ENCODE data around the gene ALG9. TPM values are rescaled to one million over a fixed set of nuclear protein-coding genes. Genes with fewer than 3 reads are reported as not detected.
"Not testable (repeated sequence)": the region's sequence is repeated elsewhere in the genome, so short reads cannot be mapped to it uniquely, and the experiment has no call there.

Gene ALG9
- total RNA-seq, 2 donors from 2014 or later: 22.2 to 32.4 TPM

DNA sequence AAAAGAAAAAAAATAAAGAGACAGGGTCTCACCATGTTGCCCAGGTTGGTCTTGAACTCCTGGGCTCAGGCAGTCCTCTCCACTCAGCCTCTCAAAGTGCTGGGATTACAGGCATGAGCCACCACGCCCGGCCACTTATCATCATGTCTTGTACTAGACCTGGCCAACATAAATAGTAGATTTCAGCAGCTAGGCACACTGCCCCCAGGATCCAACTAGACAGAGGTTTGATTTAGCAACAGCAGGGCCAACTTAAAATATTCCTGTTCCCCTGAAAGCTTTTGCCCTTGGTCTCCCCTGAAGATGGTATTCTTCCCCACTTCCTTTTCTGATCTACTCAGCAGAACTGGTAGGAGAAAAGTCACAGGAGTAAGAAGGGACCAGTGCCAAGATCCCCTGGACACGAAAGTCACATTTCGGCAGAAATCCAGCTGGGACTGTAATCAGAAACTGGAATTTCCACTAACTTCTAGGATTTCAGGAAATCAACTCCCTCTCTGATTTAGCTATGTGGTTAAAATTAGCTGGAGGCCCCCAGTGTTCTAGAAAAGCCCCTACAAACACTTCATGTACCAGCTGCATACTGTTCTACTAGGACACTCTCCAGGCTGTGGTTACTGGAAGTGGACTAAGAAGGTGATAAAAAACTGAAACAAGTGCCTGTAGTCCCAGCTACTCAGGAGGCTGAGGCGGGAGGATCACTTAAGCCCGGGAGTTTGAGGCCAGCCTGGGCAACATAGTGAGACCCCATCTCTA lies 96.2 kb downstream of the ALG9 start:
- H3K4me1 ChIP-seq: peaks cover 0 to 4% of the 10 kb centered on the region in 2 donors
- no peaks in the 10 kb centered on the region for H3K27me3 ChIP-seq
- no peaks in the 10 kb centered on the region for H3K9me3 ChIP-seq
- TF ChIP-seq, protein P1, sequence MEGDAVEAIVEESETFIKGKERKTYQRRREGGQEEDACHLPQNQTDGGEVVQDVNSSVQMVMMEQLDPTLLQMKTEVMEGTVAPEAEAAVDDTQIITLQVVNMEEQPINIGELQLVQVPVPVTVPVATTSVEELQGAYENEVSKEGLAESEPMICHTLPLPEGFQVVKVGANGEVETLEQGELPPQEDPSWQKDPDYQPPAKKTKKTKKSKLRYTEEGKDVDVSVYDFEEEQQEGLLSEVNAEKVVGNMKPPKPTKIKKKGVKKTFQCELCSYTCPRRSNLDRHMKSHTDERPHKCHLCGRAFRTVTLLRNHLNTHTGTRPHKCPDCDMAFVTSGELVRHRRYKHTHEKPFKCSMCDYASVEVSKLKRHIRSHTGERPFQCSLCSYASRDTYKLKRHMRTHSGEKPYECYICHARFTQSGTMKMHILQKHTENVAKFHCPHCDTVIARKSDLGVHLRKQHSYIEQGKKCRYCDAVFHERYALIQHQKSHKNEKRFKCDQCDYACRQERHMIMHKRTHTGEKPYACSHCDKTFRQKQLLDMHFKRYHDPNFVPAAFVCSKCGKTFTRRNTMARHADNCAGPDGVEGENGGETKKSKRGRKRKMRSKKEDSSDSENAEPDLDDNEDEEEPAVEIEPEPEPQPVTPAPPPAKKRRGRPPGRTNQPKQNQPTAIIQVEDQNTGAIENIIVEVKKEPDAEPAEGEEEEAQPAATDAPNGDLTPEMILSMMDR (IDR thresholded peaks at IDR 0.05): no peak
- H3K4me3 ChIP-seq: no peak overlapping the region
- DNase-seq (ENCODE audit: low spot score): peak; percentile 91
- no peaks in the 10 kb centered on the region for H3K36me3 ChIP-seq
- peak overlapping the region; percentile 45 to 56 for H3K27ac ChIP-seq

DNA sequence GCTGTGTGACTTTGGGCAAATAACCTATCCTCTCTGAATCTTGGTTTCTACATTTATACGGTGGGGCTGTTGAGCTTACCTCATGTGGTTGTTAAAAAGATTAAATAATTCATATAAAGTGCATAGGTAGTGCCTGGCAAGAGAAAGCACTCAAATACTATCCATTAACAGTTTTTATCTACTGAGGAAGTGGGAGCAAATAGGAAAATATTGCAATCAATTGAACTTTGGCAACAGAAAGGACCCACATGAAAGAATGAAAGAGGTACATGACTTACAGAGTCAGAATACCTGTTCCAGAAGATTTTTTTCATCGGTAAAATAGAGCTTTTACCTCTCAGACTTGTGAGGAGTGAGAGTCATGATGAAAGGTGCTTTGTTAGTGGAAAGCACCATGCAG lies 98.8 kb downstream of the ALG9 start:
- Histone ChIP-seq H3K27me3 (no peaks in the 10 kb centered on the region), H3K27ac (no peak overlapping the region), H3K36me3 (no peaks in the 10 kb centered on the region), H3K9me3 (no peaks in the 10 kb centered on the region), H3K4me3 (no peak overlapping the region), H3K4me1 (peaks cover 0 to 4% of the 10 kb centered on the region in 2 donors)
- TF ChIP-seq, protein P1 (IDR thresholded peaks at IDR 0.05): no peak
- no peak for DNase-seq (ENCODE audit: low spot score)

DNA sequence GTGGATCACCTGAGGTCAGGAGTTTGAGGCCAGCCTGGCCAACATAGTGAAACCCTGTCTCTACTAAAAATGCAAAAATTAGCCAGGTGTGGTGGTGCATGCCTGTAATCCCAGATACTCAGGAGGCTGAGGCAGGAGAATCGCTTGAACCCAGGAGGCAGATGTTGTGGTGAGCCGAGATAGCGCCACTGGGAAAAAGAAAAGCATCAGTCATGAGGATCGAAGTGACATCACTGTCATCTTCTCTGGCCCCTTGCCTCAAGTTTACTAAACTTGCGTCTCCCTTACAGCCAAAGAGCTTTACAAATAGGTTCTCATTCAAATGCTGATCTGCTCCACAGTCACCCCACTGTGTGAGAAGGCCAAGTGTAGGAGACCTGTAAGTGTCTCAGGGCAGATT lies 100.2 kb downstream of the ALG9 start:
- not testable (repeated sequence) for H3K9me3 ChIP-seq; DNase-seq (ENCODE audit: low spot score); H3K36me3 ChIP-seq; H3K27ac ChIP-seq; H3K27me3 ChIP-seq; H3K4me3 ChIP-seq
- peaks cover 0 to 13% of the 10 kb centered on the region in 2 donors for H3K4me1 ChIP-seq

DNA sequence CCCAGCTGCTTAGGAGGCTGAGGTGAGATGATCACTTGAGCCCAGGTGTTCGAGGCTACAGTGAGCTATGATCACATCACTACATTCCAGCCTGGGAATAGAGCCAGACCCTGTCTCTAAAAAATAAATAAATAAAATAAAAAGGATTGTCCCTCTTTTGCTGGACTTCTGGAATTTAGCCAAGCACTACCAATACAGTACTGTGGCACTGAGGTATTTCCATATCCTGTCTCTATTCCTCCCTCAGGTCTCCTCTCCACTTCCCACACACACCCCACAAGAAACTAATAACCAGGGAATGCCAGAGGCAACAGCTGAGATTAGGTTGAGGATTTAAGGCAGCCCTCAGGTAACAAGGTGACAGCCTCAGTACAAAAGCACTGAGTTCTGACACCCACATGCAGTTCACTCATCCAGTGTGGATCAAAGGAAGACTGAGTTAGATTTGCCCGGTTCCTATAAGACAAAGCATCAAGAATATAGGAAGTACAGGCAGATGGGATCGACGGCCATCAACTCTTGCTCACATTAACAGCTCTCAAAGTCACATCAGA lies 100.7 kb downstream of the ALG9 start:
- DNase-seq (ENCODE audit: low spot score): no peak
- no peak overlapping the region for H3K4me3 ChIP-seq
- H3K27ac ChIP-seq: no peak overlapping the region
- TF ChIP-seq, protein P1 (IDR thresholded peaks at IDR 0.05): no peak
- H3K4me1 ChIP-seq: peaks cover 0 to 13% of the 10 kb centered on the region in 2 donors
- no peaks in the 10 kb centered on the region for H3K9me3 ChIP-seq
- H3K36me3 ChIP-seq: no peaks in the 10 kb centered on the region
- H3K27me3 ChIP-seq: no peaks in the 10 kb centered on the region

DNA sequence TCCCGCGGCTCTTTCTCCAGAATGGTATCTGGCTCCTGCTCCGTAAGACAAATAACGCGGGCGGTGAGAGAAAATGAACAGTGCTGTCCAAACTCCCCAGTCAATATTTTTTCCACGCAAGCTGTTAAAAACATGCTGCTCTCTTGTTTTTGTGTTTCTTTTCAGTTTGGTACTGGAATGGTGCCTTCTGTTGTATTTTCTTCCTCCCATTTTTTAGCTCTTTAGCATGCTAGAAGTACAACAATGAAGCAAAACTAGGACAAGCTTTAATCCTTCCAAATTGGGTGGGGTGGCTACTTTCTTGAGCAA lies 104.6 kb downstream of the ALG9 start:
- peaks cover 25% of the 10 kb centered on the region for H3K36me3 ChIP-seq
- DNase-seq (ENCODE audit: low spot score): no peak
- H3K27me3 ChIP-seq: no peaks in the 10 kb centered on the region
- H3K27ac ChIP-seq: peak overlapping the region; percentile 91 to 95
- peaks cover 0 to 25% of the 10 kb centered on the region in 2 donors for H3K4me1 ChIP-seq
- peak overlapping the region; percentile 84 to 85 for H3K4me3 ChIP-seq
- no peaks in the 10 kb centered on the region for H3K9me3 ChIP-seq
- TF ChIP-seq, protein P1 (IDR thresholded peaks at IDR 0.05): no peak

DNA sequence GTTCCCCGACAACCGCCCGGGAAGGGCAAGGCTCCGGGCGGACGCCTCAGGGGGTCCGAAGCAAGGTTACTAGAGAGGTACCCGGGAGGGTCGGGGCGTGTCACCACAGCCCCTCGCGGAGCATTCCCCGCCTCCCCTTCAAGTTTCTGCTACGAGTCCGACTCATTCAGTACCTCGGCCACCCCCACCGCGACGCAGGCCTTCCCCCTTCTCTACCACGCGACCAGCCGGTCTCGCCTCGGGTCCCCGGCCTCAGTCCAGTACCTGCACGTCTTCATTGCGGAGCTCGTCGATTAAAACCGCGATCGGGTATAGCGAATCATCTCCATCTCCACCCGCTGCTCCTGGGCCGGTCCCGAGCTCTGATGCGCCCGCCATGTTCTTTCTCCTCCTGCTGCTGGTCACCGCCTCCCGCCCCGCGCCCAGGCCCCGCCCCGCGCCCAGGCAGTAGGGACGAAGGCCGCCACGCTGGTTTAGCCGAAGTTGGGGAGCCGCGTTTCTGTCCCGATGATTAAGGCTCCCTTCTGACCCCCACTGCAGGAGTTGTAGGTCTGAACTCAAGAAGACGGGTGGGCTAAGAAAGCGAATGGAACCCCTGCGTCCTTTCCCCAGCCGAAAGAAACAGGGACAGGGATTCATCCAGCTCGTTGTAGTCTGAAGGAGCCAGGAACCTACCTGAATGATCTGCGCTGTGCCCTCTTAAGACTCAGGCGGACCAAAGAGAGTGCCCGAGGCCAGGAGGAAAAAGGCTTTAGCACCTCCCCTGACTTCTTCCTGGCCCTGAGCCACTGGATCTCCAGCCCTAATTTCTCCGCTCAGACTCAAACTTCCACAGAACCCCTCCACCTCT lies 105.2 kb downstream of the ALG9 start, which contains the start of gene PPP2R1B:
Gene PPP2R1B (minus strand): TSS at position 406 of the 850 bp plus-strand sequence. CDS start 28 bp downstream, at position 378.
- TF ChIP-seq, protein P1 (IDR thresholded peaks at IDR 0.05): no peak
- H3K27ac ChIP-seq: peak within 1 kb of the TSS; percentile 91 to 95
- peak; percentile 71 for DNase-seq (ENCODE audit: low spot score)
- H3K4me3 ChIP-seq: peak within 1 kb of the TSS; percentile 84 to 85
- peaks cover 0 to 25% of the 10 kb centered on the region in 2 donors for H3K4me1 ChIP-seq
- peaks cover 31% of the 10 kb centered on the region for H3K36me3 ChIP-seq
- no peaks in the 10 kb centered on the region for H3K27me3 ChIP-seq
- H3K9me3 ChIP-seq: no peaks in the 10 kb centered on the region
